Activated T-helper 1 cell treated with Interleukin-2 at 50 U/mL for 16 hours (primary cell): ENCODE measurements around the gene SH2D3A.
"Not testable (repeated sequence)": the region's sequence is repeated elsewhere in the genome, so short reads cannot be mapped to it uniquely, and the experiment has no call there.

Experiments used
- DNase-seq: peaks from one replicate; pipeline ENCODE4 v3.0.0-alpha.2; 2020; ENCODE audit warnings: low read depth

SH2D3A gene

GRCh38 chr19:6754653-6755463 is 12.4 kb downstream of the SH2D3A start:
- no peak for DNase-seq

- no peak for DNase-seq
These were observed 13.1 kb downstream of the SH2D3A start for GRCh38 chr19:6754136-6754535.

GRCh38 chr19:6753178-6754031 is 13.8 kb downstream of the SH2D3A start:
- DNase-seq = peak; percentile 55

- no peak for DNase-seq
These were observed 14.7 kb downstream of the SH2D3A start for GRCh38 chr19:6752256-6753177.

- no peak for DNase-seq
These were observed 16.0 kb downstream of the SH2D3A start for GRCh38 chr19:6751189-6751588.

GRCh38 chr19:6750062-6750461 is 17.2 kb downstream of the SH2D3A start:
- DNase-seq = no peak

GRCh38 chr19:6748543-6748942 is 18.7 kb downstream of the SH2D3A start:
- DNase-seq = not testable (repeated sequence)

- DNase-seq = no peak
These were observed 21.3 kb downstream of the SH2D3A start for GRCh38 chr19:6745965-6746364.

GRCh38 chr19:6744381-6745301 is 22.6 kb downstream of the SH2D3A start:
- DNase-seq = no peak

- no peak for DNase-seq
These were observed 23.4 kb downstream of the SH2D3A start for GRCh38 chr19:6743714-6744380.

- DNase-seq = no peak
These were observed 24.2 kb downstream of the SH2D3A start for GRCh38 chr19:6743066-6743465.

GRCh38 chr19:6740589-6741343 is 26.5 kb downstream of the SH2D3A start:
- peak; percentile 15 for DNase-seq

- DNase-seq = no peak
These were observed 27.2 kb downstream of the SH2D3A start for GRCh38 chr19:6739883-6740588.

GRCh38 chr19:6739390-6739882 is 27.8 kb downstream of the SH2D3A start, which contains the start of gene TRIP10:
Gene TRIP10, plus strand, starts transcription at chr19:6739680. Its CDS starts 82 bp downstream, at chr19:6739762.
- DNase-seq = peak; percentile 75

GRCh38 chr19:6738787-6739389 is 28.3 kb downstream of the SH2D3A start:
- DNase-seq = peak; percentile 10

GRCh38 chr19:6737873-6738786 is 29.1 kb downstream of the SH2D3A start:
- DNase-seq = peak; percentile 55

GRCh38 chr19:6737284-6737872 is 29.9 kb downstream of the SH2D3A start, which contains the start of gene GPR108:
Gene GPR108, minus strand, starts transcription at chr19:6737580. Its CDS starts 4 bp downstream, at chr19:6737576.
- DNase-seq = peak; percentile 98
